IMR-90 (cell line): ENCODE measurements around the gene ETFDH. TPM values are rescaled to one million over a fixed set of nuclear protein-coding genes. Genes with fewer than 3 reads are reported as not detected.
A peak's percentile ranks its signal among the peaks of the same experiment; 100 is the strongest.

Experiments
- ATAC-seq: fragments of 200-7000 bp; cut with Tn5 transposase; 2 replicates; pipeline ENCODE4 v1.9.1; 2020; ENCODE audit warnings: low read depth, mild to moderate bottlenecking, moderate library complexity
- BruUV-seq: library from RNA; stranded (reverse); fragments of 400-500 nt; replicated peaks from 2 replicates; lab custom pipeline; 2021; lab: Mats Ljungman, UMichigan
- CTCF ChIA-PET: fragments of 300-600 bp; formaldehyde crosslinking; extraction: SDS; loops from one replicate; lab custom pipeline; 2021; ENCODE audit warnings: antibody characterized with exemption; lab: Yijun Ruan, JAX
- POLR2A ChIA-PET: fragments of 300-600 bp; sonication (Branson Sonifier 250); formaldehyde crosslinking; loops from one replicate; lab custom pipeline; 2022; ENCODE audit warnings: antibody characterized with exemption; ENCODE audit not compliant: unreplicated experiment; lab: Charles Lee
- DNase-seq: peaks from one replicate; pipeline ENCODE4 v3.0.0; 2013
- H2AFZ ChIP-seq: replicated peaks from 2 replicates; pipeline ENCODE3; 2013; ENCODE audit warnings: low read length, mild to moderate bottlenecking; ENCODE audit not compliant: poor library complexity
- H2AK5ac ChIP-seq: 2 replicates; pipeline ENCODE4 v1.6.1; 2013; ENCODE audit warnings: low read depth, low read length, inconsistent platforms
- H2AK9ac ChIP-seq: replicated peaks from 2 replicates; pipeline ENCODE3; 2013; ENCODE audit warnings: mild to moderate bottlenecking, low read depth, low read length, moderate library complexity; ENCODE audit not compliant: poor library complexity
- H2BK120ac ChIP-seq: 2 replicates; pipeline ENCODE4 v1.6.1; 2013; ENCODE audit warnings: low read depth, low read length, inconsistent platforms
- H2BK15ac ChIP-seq: 3 replicates; pipeline ENCODE4 v1.6.1; 2013; ENCODE audit warnings: low read depth, low read length, inconsistent platforms
- H2BK20ac ChIP-seq: 2 replicates; pipeline ENCODE4 v1.6.1; 2013; ENCODE audit warnings: low read depth, mild to moderate bottlenecking, inconsistent platforms, low read length, moderate library complexity
- H2BK5ac ChIP-seq: 2 replicates; pipeline ENCODE4 v1.6.1; 2013; ENCODE audit warnings: mild to moderate bottlenecking, low read depth, low read length, inconsistent platforms; ENCODE audit not compliant: poor library complexity, severe bottlenecking
- H3K14ac ChIP-seq: replicated peaks from 2 replicates; pipeline ENCODE4 v1.6.1; 2013; ENCODE audit warnings: low read depth, low read length, inconsistent platforms
- H3K18ac ChIP-seq: 2 replicates; pipeline ENCODE4 v1.6.1; 2013; ENCODE audit warnings: low read depth, low read length, control low read depth
- H3K23ac ChIP-seq: 2 replicates; pipeline ENCODE4 v1.6.1; 2013; ENCODE audit warnings: low read depth, low read length, inconsistent platforms
- H3K27ac ChIP-seq: 2 replicates; pipeline ENCODE4 v1.5.1; 2013; ENCODE audit warnings: mild to moderate bottlenecking, control low read depth, low read length; ENCODE audit not compliant: insufficient read depth
- H3K27me3 ChIP-seq: 2 replicates; pipeline ENCODE4 v1.6.1; 2013; ENCODE audit warnings: low read length; ENCODE audit not compliant: control insufficient read depth, insufficient read depth
- H3K36me3 ChIP-seq: 2 replicates; pipeline ENCODE4 v1.6.1; 2013; ENCODE audit warnings: low read length, mixed read lengths; ENCODE audit not compliant: control insufficient read depth, insufficient read depth
- H3K4ac ChIP-seq: 2 replicates; pipeline ENCODE4 v1.6.1; 2013; ENCODE audit warnings: low read depth, low read length, inconsistent platforms
- H3K4me1 ChIP-seq: 2 replicates; pipeline ENCODE4 v1.6.1; 2013; ENCODE audit warnings: low read length, mixed read lengths; ENCODE audit not compliant: control insufficient read depth, insufficient read depth
- H3K4me2 ChIP-seq: 2 replicates; pipeline ENCODE4 v1.6.1; 2013; ENCODE audit warnings: low read depth, mild to moderate bottlenecking, control low read depth, low read length, moderate library complexity
- H3K4me3 ChIP-seq: 2 replicates; pipeline ENCODE4 v1.5.1; 2013; ENCODE audit warnings: low read depth, mild to moderate bottlenecking, control low read depth, low read length, moderate library complexity; ENCODE audit not compliant: insufficient read depth
- H3K56ac ChIP-seq: 2 replicates; pipeline ENCODE4 v1.6.1; 2013; ENCODE audit warnings: low read length, inconsistent platforms; ENCODE audit not compliant: insufficient read depth; ENCODE audit errors: extremely low read depth
- H3K79me1 ChIP-seq, 2 experiments: 2 replicates each; pipeline ENCODE4 v1.6.1; 2013; ENCODE audit warnings: low read length in 2 of 2, inconsistent platforms in 1 of 2, low read depth in 1 of 2
- H3K9ac ChIP-seq: 2 replicates; pipeline ENCODE4 v1.6.1; 2013; ENCODE audit warnings: low read depth, low read length, control low read depth
- H3K9me1 ChIP-seq: 2 replicates; pipeline ENCODE4 v1.6.1; 2013; ENCODE audit warnings: low read length, inconsistent platforms; ENCODE audit not compliant: insufficient read depth
- H3K9me3 ChIP-seq: 2 replicates; pipeline ENCODE4 v1.6.1; 2013; ENCODE audit warnings: low read length; ENCODE audit not compliant: control insufficient read depth, insufficient read depth
- H4K20me1 ChIP-seq: 2 replicates; pipeline ENCODE4 v1.6.1; 2013; ENCODE audit warnings: low read length, inconsistent platforms; ENCODE audit not compliant: insufficient read depth
- H4K5ac ChIP-seq: 2 replicates; pipeline ENCODE4 v1.6.1; 2013; ENCODE audit warnings: mild to moderate bottlenecking, low read depth, low read length, control low read depth
- H4K8ac ChIP-seq, 2 experiments: 2 replicates each; pipeline ENCODE4 v1.6.1; 2013; ENCODE audit warnings: low read depth in 2 of 2, low read length in 2 of 2, control low read depth in 1 of 2, inconsistent platforms in 1 of 2
- H4K91ac ChIP-seq: 2 replicates; pipeline ENCODE4 v1.6.1; 2013; ENCODE audit warnings: low read depth, low read length, inconsistent platforms; ENCODE audit not compliant: insufficient read depth
- MAFK ChIP-seq: IDR thresholded peaks from 2 replicates; pipeline ENCODE4 v1.6.1; 2012; ENCODE audit warnings: low read depth, low read length, improper control_type of control experiment
- MXI1 ChIP-seq: IDR thresholded peaks from 2 replicates; pipeline ENCODE4 v1.6.1; 2012; ENCODE audit warnings: low read depth, mild to moderate bottlenecking, low read length, moderate library complexity, borderline replicate concordance
- USF2 ChIP-seq: fragments of 150-350 bp; IDR thresholded peaks from 2 replicates; pipeline ENCODE4 v1.6.1; 2017; ENCODE audit warnings: mild to moderate bottlenecking, antibody characterized with exemption, low read length, low read depth
- WGBS, 2 experiments: methylation state at CpG; one replicate each; pipeline versions ENCODE4 v1.1.5 to v1.1.7; 2013; ENCODE audit warnings: missing lambda C conversion rate in 2 of 2; ENCODE audit not compliant: insufficient read length in 1 of 2; ENCODE audit errors: extremely low coverage in 2 of 2; 5-methylcytosine and 5-hydroxymethylcytosine counted together
- dilution Hi-C: fragments of 300-500 bp; cut with HindIII; formaldehyde crosslinking; loops from one replicate; pipeline ENCODE4 v1.14.3; 2018; ENCODE audit warnings: low sequenced_read_pairs; ENCODE audit not compliant: unreplicated experiment
- in situ Hi-C: fragments of 300-500 bp; cut with MboI; formaldehyde crosslinking; loops from 3 replicates; pipeline ENCODE4 v1.14.3; 2019; ENCODE audit warnings: low sequenced_read_pairs, inconsistent platforms, mixed read lengths
- intact Hi-C: fragments of 100-400 bp; cut with micrococcal nuclease; formaldehyde crosslinking; loops from 2 replicates; pipeline ENCODE4 v1.10.0; 2022
- polyA plus RNA-seq, 3 experiments: library from polyadenylated mRNA; depleted of rRNA; stranded (reverse); fragments of >200 nt; gene quantifications; 2 replicates each; pipeline ENCODE4 v1.2.3, GENCODE V29; 2012; ENCODE audit warnings: low replicate concordance in 1 of 3
- total RNA-seq: library from RNA; depleted of rRNA; stranded (reverse); fragments of >200 nt; gene quantifications from 2 replicates; pipeline ENCODE4 v1.2.3, GENCODE V29; 2012
- TF ChIP-seq, protein P1 (sequence below): fragments of 150-350 bp; IDR thresholded peaks from 2 replicates; pipeline ENCODE4 v1.6.1; 2016; ENCODE audit warnings: low read depth, mild to moderate bottlenecking, low read length, moderate library complexity, borderline replicate concordance

The ETFDH gene
- total and polyA plus RNA-seq, 2 of the 4 experiments (the other 2 are of a cell fraction): 14.0 to 19.1 TPM

GRCh38 chr4:158671665-158671914, 506 bp upstream of the ETFDH start, which contains the start of gene C4orf46:
Gene C4orf46 (minus strand): TSS chr4:158671887. CDS start chr4:158671801, 86 bp downstream.
- TF ChIP-seq MAFK: no peak
- no peak for TF ChIP-seq USF2
- TF ChIP-seq MXI1: 0 out of 2 replicates have a peak, but pooled peaks have one; percentile 87
- TF ChIP-seq, protein P1, sequence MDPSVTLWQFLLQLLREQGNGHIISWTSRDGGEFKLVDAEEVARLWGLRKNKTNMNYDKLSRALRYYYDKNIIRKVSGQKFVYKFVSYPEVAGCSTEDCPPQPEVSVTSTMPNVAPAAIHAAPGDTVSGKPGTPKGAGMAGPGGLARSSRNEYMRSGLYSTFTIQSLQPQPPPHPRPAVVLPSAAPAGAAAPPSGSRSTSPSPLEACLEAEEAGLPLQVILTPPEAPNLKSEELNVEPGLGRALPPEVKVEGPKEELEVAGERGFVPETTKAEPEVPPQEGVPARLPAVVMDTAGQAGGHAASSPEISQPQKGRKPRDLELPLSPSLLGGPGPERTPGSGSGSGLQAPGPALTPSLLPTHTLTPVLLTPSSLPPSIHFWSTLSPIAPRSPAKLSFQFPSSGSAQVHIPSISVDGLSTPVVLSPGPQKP: no peak
- H4K20me1 ChIP-seq: no peaks in the 10 kb centered on the region
- peaks cover 8 to 29% of the 10 kb centered on the region in 2 experiments; a peak in 3 of 4 replicates for H3K79me1 ChIP-seq
- peak within 1 kb of the TSS; percentile 82 for H3K14ac ChIP-seq
- H3K18ac ChIP-seq: peak within 1 kb of the TSS; percentile 22
- no peaks in the 10 kb centered on the region for H3K9me1 ChIP-seq
- CTCF ChIA-PET: no interaction called here
- peak within 1 kb of the TSS; percentile 69 for H2BK120ac ChIP-seq
- 1% methylated on average over 11 of the region's 20 CpGs; no CpG with 5 or more reads in 1 of the 2 experiments for WGBS, 2 experiments
- dilution Hi-C loops: no loop called here
- H4K91ac ChIP-seq: peak within 1 kb of the TSS; percentile 67
- peak within 1 kb of the TSS; percentile 82 for H3K9ac ChIP-seq
- intact Hi-C loops: no loop called here
- POLR2A ChIA-PET: interaction anchor here (0.6 kb wide), 1 partner anchor 24 kb away, joined by 3 read pairs; no protein-coding TSS in a partner anchor
- no TSS peak for BruUV-seq
- no peaks in the 10 kb centered on the region for H3K9me3 ChIP-seq
- 0 out of 2 replicates have a peak within 1 kb of the TSS, but pooled peaks have one; percentile 3 for H4K5ac ChIP-seq
- no peaks in the 10 kb centered on the region for H3K27me3 ChIP-seq
- no peak for ATAC-seq
- peak within 1 kb of the TSS; percentile 78 for H3K23ac ChIP-seq
- in situ Hi-C loops: no loop called here
- H2BK15ac ChIP-seq: peak within 1 kb of the TSS; percentile 57; the same call in 1 of the 3 replicates
- peak within 1 kb of the TSS; percentile 50; the same call in 1 of the 2 replicates for H2BK20ac ChIP-seq
- H3K4me2 ChIP-seq: peak within 1 kb of the TSS; percentile 96
- peak within 1 kb of the TSS; percentile 16 to 87; a peak in 3 of 4 replicates for H4K8ac ChIP-seq
- H3K4me3 ChIP-seq: peak within 1 kb of the TSS; percentile 65
- H3K27ac ChIP-seq: peak within 1 kb of the TSS; percentile 81
- H3K36me3 ChIP-seq: no peaks in the 10 kb centered on the region
- H2AK9ac ChIP-seq: peak within 1 kb of the TSS; percentile 87
- H3K4ac ChIP-seq: peak within 1 kb of the TSS; percentile 80
- H2BK5ac ChIP-seq: peak within 1 kb of the TSS; percentile 73
- peak within 1 kb of the TSS; percentile 69 for H3K56ac ChIP-seq
- H2AK5ac ChIP-seq: peak within 1 kb of the TSS; percentile 3; the same call in 1 of the 2 replicates
- no peaks in the 10 kb centered on the region for H3K4me1 ChIP-seq
- DNase-seq: no peak
- peak within 1 kb of the TSS; percentile 97 for H2AFZ ChIP-seq
